ENCODE data around the gene DGCR2.

GRCh38 chr22:19090586-19091127 is 31.6 kb downstream of the DGCR2 start:
- TF ChIP-seq CTCF (IDR thresholded peaks at IDR 0.05) (no peak), POLR2A (IDR thresholded peaks at IDR 0.05) (no peak)
